NCI-H345 treated with DMSO at 0.1 percent for 48 hours (cell line): ENCODE measurements around the gene ZCCHC7.
"Not testable (repeated sequence)": the region's sequence is repeated elsewhere in the genome, so short reads cannot be mapped to it uniquely, and the experiment has no call there.

ENCODE experiments used
- DNase-seq: peaks from one replicate; lab custom pipeline; 2025; ENCODE audit not compliant: unreplicated experiment; lab: John Stamatoyannopoulos, UW

ZCCHC7 gene

GRCh38 chr9:37203456-37203855 lies 83.1 kb downstream of the ZCCHC7 start:
- DNase-seq: not testable (repeated sequence)

- DNase-seq: no peak
Measured at GRCh38 chr9:37206121-37206620, 85.8 kb downstream of the ZCCHC7 start.

GRCh38 chr9:37209431-37210386 lies 89.3 kb downstream of the ZCCHC7 start:
- no peak for DNase-seq

GRCh38 chr9:37210737-37211523 lies 90.6 kb downstream of the ZCCHC7 start:
- no peak for DNase-seq

- no peak for DNase-seq
Measured at GRCh38 chr9:37212435-37212834, 92.1 kb downstream of the ZCCHC7 start.

- no peak for DNase-seq
Measured at GRCh38 chr9:37215381-37215780, 95.0 kb downstream of the ZCCHC7 start.

GRCh38 chr9:37215830-37216229 lies 95.5 kb downstream of the ZCCHC7 start:
- DNase-seq: no peak

GRCh38 chr9:37217161-37217560 lies 96.8 kb downstream of the ZCCHC7 start:
- no peak for DNase-seq

- DNase-seq: no peak
Measured at GRCh38 chr9:37218800-37219425, 98.5 kb downstream of the ZCCHC7 start.

GRCh38 chr9:37220971-37221370 lies 100.6 kb downstream of the ZCCHC7 start:
- DNase-seq: no peak

GRCh38 chr9:37221489-37222106 lies 101.2 kb downstream of the ZCCHC7 start:
- DNase-seq: no peak

- DNase-seq: no peak
Measured at GRCh38 chr9:37229455-37229854, 109.1 kb downstream of the ZCCHC7 start.

- DNase-seq: no peak
Measured at GRCh38 chr9:37229882-37230482, 109.6 kb downstream of the ZCCHC7 start.

- no peak for DNase-seq
Measured at GRCh38 chr9:37236822-37237221, 116.4 kb downstream of the ZCCHC7 start.

GRCh38 chr9:37238122-37238521 lies 117.7 kb downstream of the ZCCHC7 start:
- no peak for DNase-seq

GRCh38 chr9:37239224-37239859 lies 119.0 kb downstream of the ZCCHC7 start:
- no peak for DNase-seq

GRCh38 chr9:37239921-37240320 lies 119.5 kb downstream of the ZCCHC7 start:
- no peak for DNase-seq

- no peak for DNase-seq
Measured at GRCh38 chr9:37241340-37241739, 121.0 kb downstream of the ZCCHC7 start.

- no peak for DNase-seq
Measured at GRCh38 chr9:37242089-37242488, 121.7 kb downstream of the ZCCHC7 start.
